WTC11 (cell line): Measurements from ENCODE around the gene CLCN4. TPM values are rescaled to one million over a fixed set of nuclear protein-coding genes. Genes with fewer than 3 reads are reported as not detected.

ENCODE experiments used
- ATAC-seq: fragments of 200-7000 bp; cut with Tn5 transposase; 2 replicates; pipeline ENCODE4 v1.10.0; 2021; ENCODE audit warnings: mild to moderate bottlenecking, moderate library complexity
- CTCF ChIA-PET: fragments of 300-600 bp; sonication (Branson Sonifier 250); formaldehyde crosslinking; loops from one replicate; lab custom pipeline; 2021; ENCODE audit warnings: antibody characterized with exemption; lab: Charles Lee
- POLR2A ChIA-PET: fragments of 350-600 bp; sonication (Branson Sonifier 250); formaldehyde crosslinking; loops from one replicate; lab custom pipeline; 2021; ENCODE audit warnings: antibody characterized with exemption; lab: Charles Lee
- DNase-seq: peaks from one replicate; pipeline ENCODE4 v3.0.0; 2021; ENCODE audit warnings: low spot score
- H3K27ac Mint-ChIP-seq: 2 replicates; pipeline ENCODE4 v1.8.0; 2021; ENCODE audit warnings: mixed read lengths
- H3K27me3 Mint-ChIP-seq: 2 replicates; pipeline ENCODE4 v1.8.0; 2021; ENCODE audit warnings: low read depth, mild to moderate bottlenecking, moderate library complexity, mixed read lengths
- H3K36me3 Mint-ChIP-seq: 2 replicates; pipeline ENCODE4 v1.8.0; 2021; ENCODE audit warnings: mixed read lengths
- H3K4me1 Mint-ChIP-seq: 2 replicates; pipeline ENCODE4 v1.8.0; 2022; ENCODE audit warnings: mixed read lengths
- H3K4me3 Mint-ChIP-seq: 2 replicates; pipeline ENCODE4 v1.8.0; 2021; ENCODE audit warnings: mild to moderate bottlenecking, moderate library complexity, mixed read lengths
- H3K9me3 Mint-ChIP-seq: 2 replicates; pipeline ENCODE4 v1.8.0; 2021; ENCODE audit warnings: mixed read lengths
- EMX1 ChIP-seq: fragments of 250-450 bp; sonication (Bioruptor Pico); IDR thresholded peaks from 2 replicates; pipeline ENCODE4 v1.8.0; 2021; ENCODE audit warnings: mild to moderate bottlenecking
- ETV6 ChIP-seq: sonication (generic); formaldehyde crosslinking; IDR thresholded peaks from 2 replicates; pipeline ENCODE4 v1.8.1; 2022; ENCODE audit warnings: mild to moderate bottlenecking, missing genetic modification reagents
- JAZF1 ChIP-seq: fragments of 250-450 bp; sonication (Bioruptor Pico); IDR thresholded peaks from 2 replicates; pipeline ENCODE4 v1.9.0; 2021; ENCODE audit warnings: moderate library complexity, mild to moderate bottlenecking, inconsistent platforms
- NR2C2 ChIP-seq: sonication (generic); formaldehyde crosslinking; IDR thresholded peaks from 2 replicates; pipeline ENCODE4 v1.8.0; 2022; ENCODE audit warnings: mild to moderate bottlenecking, missing genetic modification reagents
- OVOL2 ChIP-seq: fragments of 250-450 bp; sonication (Bioruptor Pico); IDR thresholded peaks from 2 replicates; pipeline ENCODE4 v1.9.0; 2021; ENCODE audit warnings: mild to moderate bottlenecking, borderline replicate concordance
- SMAD3 ChIP-seq: sonication (generic); formaldehyde crosslinking; IDR thresholded peaks from 2 replicates; pipeline ENCODE4 v1.8.0; 2022; ENCODE audit warnings: missing genetic modification reagents, mild to moderate bottlenecking, borderline replicate concordance
- TCF7 ChIP-seq: sonication (generic); formaldehyde crosslinking; IDR thresholded peaks from 2 replicates; pipeline ENCODE4 v1.8.0; 2022; ENCODE audit warnings: mild to moderate bottlenecking, low read depth, missing genetic modification reagents, moderate library complexity
- TEAD1 ChIP-seq: sonication (generic); formaldehyde crosslinking; IDR thresholded peaks from 2 replicates; pipeline ENCODE4 v1.8.0; 2022; ENCODE audit warnings: mild to moderate bottlenecking, missing genetic modification reagents
- ZNF263 ChIP-seq: sonication (generic); formaldehyde crosslinking; IDR thresholded peaks from 2 replicates; pipeline ENCODE4 v1.8.1; 2022; ENCODE audit warnings: low read depth, mild to moderate bottlenecking, moderate library complexity, missing genetic modification reagents
- ZNF317 ChIP-seq: sonication (generic); formaldehyde crosslinking; IDR thresholded peaks from 2 replicates; pipeline ENCODE4 v1.8.1; 2023; ENCODE audit warnings: low read depth, mild to moderate bottlenecking, moderate library complexity, missing genetic modification reagents, borderline replicate concordance
- total RNA-seq: library from RNA; stranded (reverse); gene quantifications from 3 replicates; pipeline ENCODE4 v1.2.3, GENCODE V29; 2021
- TF ChIP-seq, protein P1 (sequence below): sonication (generic); formaldehyde crosslinking; IDR thresholded peaks from 2 replicates; pipeline ENCODE4 v1.8.0; 2023; ENCODE audit warnings: missing genetic modification reagents, mild to moderate bottlenecking, borderline replicate concordance
- TF ChIP-seq, protein P2 (sequence below): sonication (generic); formaldehyde crosslinking; IDR thresholded peaks from 2 replicates; pipeline ENCODE4 v1.8.1; 2023; ENCODE audit warnings: mild to moderate bottlenecking, missing genetic modification reagents, moderate library complexity
- TF ChIP-seq, protein P3 (sequence below): sonication (generic); formaldehyde crosslinking; IDR thresholded peaks from 2 replicates; pipeline ENCODE4 v1.8.0; 2022; ENCODE audit warnings: mild to moderate bottlenecking, missing genetic modification reagents
- TF ChIP-seq, protein P4 (sequence below): sonication (generic); formaldehyde crosslinking; IDR thresholded peaks from 2 replicates; pipeline ENCODE4 v1.8.1; 2022; ENCODE audit warnings: low read depth, mild to moderate bottlenecking, moderate library complexity, missing genetic modification reagents, borderline replicate concordance
- TF ChIP-seq, protein P5 (sequence below): sonication (generic); formaldehyde crosslinking; IDR thresholded peaks from 2 replicates; pipeline ENCODE4 v1.8.1; 2022; ENCODE audit warnings: missing genetic modification reagents, borderline replicate concordance
- TF ChIP-seq, protein P6 (sequence below): fragments of 250-450 bp; sonication (Bioruptor Pico); IDR thresholded peaks from 2 replicates; pipeline ENCODE4 v1.9.0; 2021; ENCODE audit warnings: mild to moderate bottlenecking, borderline replicate concordance
- TF ChIP-seq, protein P7 (sequence below): fragments of 250-450 bp; sonication (Bioruptor Pico); IDR thresholded peaks from 2 replicates; pipeline ENCODE4 v1.9.0; 2021; ENCODE audit warnings: mild to moderate bottlenecking

Gene CLCN4
- total RNA-seq, 1 experiment from 2014 or later, result 8.9 TPM

DNA sequence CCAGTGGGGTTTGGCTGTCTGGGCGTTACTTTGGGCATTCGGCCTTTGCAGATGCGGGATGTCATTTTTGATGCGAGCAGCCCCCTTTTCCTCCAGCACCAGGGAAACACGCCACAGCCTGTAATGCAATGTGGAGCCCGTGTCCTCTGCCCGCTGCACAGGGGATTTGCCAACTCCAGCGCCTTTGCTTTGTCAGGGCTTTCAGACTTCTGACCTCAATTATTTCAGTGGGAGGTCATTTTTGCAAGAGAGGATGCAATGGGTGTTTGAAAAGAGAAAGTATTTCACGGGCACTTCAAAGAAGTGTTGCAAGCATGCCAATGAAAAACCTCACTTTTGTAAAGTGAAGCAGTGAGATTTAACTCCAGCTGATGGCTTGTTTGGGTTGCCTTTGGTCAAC is 11.5 kb downstream of the CLCN4 start (continued):
- TF ChIP-seq, protein P1, sequence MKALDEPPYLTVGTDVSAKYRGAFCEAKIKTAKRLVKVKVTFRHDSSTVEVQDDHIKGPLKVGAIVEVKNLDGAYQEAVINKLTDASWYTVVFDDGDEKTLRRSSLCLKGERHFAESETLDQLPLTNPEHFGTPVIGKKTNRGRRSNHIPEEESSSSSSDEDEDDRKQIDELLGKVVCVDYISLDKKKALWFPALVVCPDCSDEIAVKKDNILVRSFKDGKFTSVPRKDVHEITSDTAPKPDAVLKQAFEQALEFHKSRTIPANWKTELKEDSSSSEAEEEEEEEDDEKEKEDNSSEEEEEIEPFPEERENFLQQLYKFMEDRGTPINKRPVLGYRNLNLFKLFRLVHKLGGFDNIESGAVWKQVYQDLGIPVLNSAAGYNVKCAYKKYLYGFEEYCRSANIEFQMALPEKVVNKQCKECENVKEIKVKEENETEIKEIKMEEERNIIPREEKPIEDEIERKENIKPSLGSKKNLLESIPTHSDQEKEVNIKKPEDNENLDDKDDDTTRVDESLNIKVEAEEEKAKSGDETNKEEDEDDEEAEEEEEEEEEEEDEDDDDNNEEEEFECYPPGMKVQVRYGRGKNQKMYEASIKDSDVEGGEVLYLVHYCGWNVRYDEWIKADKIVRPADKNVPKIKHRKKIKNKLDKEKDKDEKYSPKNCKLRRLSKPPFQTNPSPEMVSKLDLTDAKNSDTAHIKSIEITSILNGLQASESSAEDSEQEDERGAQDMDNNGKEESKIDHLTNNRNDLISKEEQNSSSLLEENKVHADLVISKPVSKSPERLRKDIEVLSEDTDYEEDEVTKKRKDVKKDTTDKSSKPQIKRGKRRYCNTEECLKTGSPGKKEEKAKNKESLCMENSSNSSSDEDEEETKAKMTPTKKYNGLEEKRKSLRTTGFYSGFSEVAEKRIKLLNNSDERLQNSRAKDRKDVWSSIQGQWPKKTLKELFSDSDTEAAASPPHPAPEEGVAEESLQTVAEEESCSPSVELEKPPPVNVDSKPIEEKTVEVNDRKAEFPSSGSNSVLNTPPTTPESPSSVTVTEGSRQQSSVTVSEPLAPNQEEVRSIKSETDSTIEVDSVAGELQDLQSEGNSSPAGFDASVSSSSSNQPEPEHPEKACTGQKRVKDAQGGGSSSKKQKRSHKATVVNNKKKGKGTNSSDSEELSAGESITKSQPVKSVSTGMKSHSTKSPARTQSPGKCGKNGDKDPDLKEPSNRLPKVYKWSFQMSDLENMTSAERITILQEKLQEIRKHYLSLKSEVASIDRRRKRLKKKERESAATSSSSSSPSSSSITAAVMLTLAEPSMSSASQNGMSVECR, result no peak
- TF ChIP-seq ZNF317 (CRISPR knock-in tag), result no peak
- TF ChIP-seq, protein P2, sequence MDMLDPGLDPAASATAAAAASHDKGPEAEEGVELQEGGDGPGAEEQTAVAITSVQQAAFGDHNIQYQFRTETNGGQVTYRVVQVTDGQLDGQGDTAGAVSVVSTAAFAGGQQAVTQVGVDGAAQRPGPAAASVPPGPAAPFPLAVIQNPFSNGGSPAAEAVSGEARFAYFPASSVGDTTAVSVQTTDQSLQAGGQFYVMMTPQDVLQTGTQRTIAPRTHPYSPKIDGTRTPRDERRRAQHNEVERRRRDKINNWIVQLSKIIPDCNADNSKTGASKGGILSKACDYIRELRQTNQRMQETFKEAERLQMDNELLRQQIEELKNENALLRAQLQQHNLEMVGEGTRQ (CRISPR knock-in tag), result no peak
- no peak for TF ChIP-seq TCF7
- TF ChIP-seq ZNF263 (CRISPR knock-in tag), result no peak
- no peak for TF ChIP-seq NR2C2 (CRISPR knock-in tag)
- no peak for TF ChIP-seq TEAD1
- TF ChIP-seq, protein P3, sequence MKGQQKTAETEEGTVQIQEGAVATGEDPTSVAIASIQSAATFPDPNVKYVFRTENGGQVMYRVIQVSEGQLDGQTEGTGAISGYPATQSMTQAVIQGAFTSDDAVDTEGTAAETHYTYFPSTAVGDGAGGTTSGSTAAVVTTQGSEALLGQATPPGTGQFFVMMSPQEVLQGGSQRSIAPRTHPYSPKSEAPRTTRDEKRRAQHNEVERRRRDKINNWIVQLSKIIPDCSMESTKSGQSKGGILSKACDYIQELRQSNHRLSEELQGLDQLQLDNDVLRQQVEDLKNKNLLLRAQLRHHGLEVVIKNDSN, result no peak

DNA sequence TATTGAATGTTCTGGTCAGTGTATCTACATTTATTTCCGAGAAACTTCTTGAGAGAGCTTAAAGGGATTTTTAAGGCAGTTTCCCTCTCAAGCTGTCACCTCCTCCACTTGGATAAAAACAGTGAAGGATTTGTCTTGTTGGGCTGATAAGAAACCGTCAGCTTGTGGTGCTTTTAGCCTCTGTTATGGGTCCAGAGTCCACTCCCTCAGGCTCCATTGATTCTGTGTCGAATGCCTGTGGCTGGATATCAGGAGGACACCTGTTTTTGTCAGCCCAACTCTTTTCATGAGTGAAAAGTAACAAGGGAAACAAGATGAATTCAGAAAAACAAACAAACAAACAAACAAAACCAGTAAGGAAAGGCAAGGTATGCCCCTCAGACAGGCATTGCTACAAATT is 12.4 kb downstream of the CLCN4 start:
- POLR2A ChIA-PET, result no interaction called here
- H3K27ac Mint-ChIP-seq, result no peak overlapping the region
- H3K4me1 Mint-ChIP-seq, result peaks cover 16% of the 10 kb centered on the region
- DNase-seq, result no peak
- no peaks in the 10 kb centered on the region for H3K9me3 Mint-ChIP-seq
- ATAC-seq, result no peak
- H3K27me3 Mint-ChIP-seq, result no peaks in the 10 kb centered on the region; the same call in 1 of the 2 replicates
- H3K36me3 Mint-ChIP-seq, result no peaks in the 10 kb centered on the region
- CTCF ChIA-PET, result no interaction called here
- no peak overlapping the region for H3K4me3 Mint-ChIP-seq
- TF ChIP-seq ETV6 (CRISPR knock-in tag) (no peak), EMX1 (CRISPR knock-in tag) (no peak), SMAD3 (no peak), OVOL2 (CRISPR knock-in tag) (no peak), JAZF1 (CRISPR knock-in tag) (no peak), TEAD1 (no peak)
- TF ChIP-seq, protein P1, result no peak
- TF ChIP-seq, protein P4, sequence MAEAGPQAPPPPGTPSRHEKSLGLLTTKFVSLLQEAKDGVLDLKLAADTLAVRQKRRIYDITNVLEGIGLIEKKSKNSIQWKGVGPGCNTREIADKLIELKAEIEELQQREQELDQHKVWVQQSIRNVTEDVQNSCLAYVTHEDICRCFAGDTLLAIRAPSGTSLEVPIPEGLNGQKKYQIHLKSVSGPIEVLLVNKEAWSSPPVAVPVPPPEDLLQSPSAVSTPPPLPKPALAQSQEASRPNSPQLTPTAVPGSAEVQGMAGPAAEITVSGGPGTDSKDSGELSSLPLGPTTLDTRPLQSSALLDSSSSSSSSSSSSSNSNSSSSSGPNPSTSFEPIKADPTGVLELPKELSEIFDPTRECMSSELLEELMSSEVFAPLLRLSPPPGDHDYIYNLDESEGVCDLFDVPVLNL (CRISPR knock-in tag), result no peak
- TF ChIP-seq, protein P5, sequence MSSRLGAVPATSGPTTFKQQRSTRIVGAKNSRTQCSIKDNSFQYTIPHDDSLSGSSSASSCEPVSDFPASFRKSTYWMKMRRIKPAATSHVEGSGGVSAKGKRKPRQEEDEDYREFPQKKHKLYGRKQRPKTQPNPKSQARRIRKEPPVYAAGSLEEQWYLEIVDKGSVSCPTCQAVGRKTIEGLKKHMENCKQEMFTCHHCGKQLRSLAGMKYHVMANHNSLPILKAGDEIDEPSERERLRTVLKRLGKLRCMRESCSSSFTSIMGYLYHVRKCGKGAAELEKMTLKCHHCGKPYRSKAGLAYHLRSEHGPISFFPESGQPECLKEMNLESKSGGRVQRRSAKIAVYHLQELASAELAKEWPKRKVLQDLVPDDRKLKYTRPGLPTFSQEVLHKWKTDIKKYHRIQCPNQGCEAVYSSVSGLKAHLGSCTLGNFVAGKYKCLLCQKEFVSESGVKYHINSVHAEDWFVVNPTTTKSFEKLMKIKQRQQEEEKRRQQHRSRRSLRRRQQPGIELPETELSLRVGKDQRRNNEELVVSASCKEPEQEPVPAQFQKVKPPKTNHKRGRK (CRISPR knock-in tag), result no peak
- TF ChIP-seq, protein P6, sequence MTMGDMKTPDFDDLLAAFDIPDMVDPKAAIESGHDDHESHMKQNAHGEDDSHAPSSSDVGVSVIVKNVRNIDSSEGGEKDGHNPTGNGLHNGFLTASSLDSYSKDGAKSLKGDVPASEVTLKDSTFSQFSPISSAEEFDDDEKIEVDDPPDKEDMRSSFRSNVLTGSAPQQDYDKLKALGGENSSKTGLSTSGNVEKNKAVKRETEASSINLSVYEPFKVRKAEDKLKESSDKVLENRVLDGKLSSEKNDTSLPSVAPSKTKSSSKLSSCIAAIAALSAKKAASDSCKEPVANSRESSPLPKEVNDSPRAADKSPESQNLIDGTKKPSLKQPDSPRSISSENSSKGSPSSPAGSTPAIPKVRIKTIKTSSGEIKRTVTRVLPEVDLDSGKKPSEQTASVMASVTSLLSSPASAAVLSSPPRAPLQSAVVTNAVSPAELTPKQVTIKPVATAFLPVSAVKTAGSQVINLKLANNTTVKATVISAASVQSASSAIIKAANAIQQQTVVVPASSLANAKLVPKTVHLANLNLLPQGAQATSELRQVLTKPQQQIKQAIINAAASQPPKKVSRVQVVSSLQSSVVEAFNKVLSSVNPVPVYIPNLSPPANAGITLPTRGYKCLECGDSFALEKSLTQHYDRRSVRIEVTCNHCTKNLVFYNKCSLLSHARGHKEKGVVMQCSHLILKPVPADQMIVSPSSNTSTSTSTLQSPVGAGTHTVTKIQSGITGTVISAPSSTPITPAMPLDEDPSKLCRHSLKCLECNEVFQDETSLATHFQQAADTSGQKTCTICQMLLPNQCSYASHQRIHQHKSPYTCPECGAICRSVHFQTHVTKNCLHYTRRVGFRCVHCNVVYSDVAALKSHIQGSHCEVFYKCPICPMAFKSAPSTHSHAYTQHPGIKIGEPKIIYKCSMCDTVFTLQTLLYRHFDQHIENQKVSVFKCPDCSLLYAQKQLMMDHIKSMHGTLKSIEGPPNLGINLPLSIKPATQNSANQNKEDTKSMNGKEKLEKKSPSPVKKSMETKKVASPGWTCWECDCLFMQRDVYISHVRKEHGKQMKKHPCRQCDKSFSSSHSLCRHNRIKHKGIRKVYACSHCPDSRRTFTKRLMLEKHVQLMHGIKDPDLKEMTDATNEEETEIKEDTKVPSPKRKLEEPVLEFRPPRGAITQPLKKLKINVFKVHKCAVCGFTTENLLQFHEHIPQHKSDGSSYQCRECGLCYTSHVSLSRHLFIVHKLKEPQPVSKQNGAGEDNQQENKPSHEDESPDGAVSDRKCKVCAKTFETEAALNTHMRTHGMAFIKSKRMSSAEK, result no peak
- TF ChIP-seq, protein P7, sequence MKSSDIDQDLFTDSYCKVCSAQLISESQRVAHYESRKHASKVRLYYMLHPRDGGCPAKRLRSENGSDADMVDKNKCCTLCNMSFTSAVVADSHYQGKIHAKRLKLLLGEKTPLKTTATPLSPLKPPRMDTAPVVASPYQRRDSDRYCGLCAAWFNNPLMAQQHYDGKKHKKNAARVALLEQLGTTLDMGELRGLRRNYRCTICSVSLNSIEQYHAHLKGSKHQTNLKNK (CRISPR knock-in tag), result no peak
